Midbrain (tissue), 1 donor: ENCODE results near the gene CHMP2B.

ENCODE experiments used
- DNase-seq: peaks from one replicate; lab custom pipeline; 2025; lab: John Stamatoyannopoulos, UW

CHMP2B gene, protein sequence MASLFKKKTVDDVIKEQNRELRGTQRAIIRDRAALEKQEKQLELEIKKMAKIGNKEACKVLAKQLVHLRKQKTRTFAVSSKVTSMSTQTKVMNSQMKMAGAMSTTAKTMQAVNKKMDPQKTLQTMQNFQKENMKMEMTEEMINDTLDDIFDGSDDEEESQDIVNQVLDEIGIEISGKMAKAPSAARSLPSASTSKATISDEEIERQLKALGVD

GRCh38 chr3:87227104-87227834, at the start of gene CHMP2B:
TSS of gene CHMP2B (plus strand) at chr3:87227309. CDS start at chr3:87227523, 214 bp downstream.
- DNase-seq, result peak; percentile 96

GRCh38 chr3:87179642-87180041, 47.5 kb upstream of the CHMP2B start:
- DNase-seq, result no peak

DNA sequence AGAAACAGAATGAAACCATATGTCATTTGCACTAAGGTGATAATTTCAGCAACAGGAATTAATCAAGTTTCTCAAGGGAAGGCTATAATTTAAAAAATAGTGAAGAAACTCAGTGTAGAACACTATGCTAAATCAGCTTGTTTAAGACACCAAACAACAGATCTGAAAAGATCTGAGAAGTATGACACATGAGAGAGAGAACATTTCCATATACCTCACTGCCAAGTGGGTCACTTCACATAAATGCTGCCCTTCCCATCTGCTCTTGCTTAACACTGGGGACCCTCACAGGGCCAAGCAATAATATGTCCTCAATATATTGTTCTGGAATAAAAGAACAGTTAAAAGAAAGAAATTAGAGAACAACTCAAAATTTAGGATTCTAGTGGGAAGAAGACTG, 45.6 kb upstream of the CHMP2B start:
- no peak for DNase-seq

- no peak for DNase-seq
Observed at GRCh38 chr3:87182023-87182422, 45.1 kb upstream of the CHMP2B start.

- no peak for DNase-seq
Observed at GRCh38 chr3:87186608-87187159, 40.4 kb upstream of the CHMP2B start.

DNA sequence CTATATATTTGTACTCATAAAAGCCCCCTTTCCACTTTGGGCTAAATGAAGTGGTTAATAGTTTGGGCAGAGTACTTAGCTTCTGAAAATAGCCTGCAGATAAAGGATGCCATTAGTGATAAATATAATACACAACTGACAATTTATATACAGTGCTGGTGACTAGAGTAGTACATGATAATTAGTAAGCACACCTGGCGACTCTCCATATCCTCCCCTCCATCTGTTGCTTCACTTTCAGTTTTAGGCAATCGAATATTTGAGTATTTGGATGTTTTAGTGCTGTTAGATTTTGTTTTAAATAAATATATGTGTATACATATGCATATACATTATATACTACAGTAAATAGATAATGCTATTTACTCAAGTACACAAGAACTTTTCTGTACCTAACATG, 35.9 kb upstream of the CHMP2B start:
- DNase-seq, result no peak

DNA sequence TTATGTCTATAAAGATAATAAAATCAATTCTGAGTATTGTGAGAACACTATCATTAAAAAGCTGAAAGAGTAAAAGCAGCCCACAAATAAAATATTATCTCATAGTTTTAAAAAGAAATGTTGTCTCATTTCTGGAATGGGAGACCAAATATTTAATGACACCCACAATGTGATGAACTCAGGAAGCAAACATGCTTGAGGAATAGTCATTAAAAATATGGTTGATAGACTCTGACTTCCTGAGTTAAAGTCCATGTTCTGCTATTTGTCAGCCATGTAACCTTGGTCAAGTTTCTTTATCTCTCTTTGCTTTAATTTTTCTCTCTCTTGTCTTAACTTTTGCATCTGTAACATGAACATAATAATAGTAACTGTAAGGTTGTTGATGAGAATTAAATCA, 35.5 kb upstream of the CHMP2B start:
- DNase-seq, result no peak

GRCh38 chr3:87196879-87197278, 30.2 kb upstream of the CHMP2B start:
- DNase-seq, result no peak

GRCh38 chr3:87197531-87197930, 29.6 kb upstream of the CHMP2B start:
- DNase-seq, result no peak

- DNase-seq, result no peak
Observed at GRCh38 chr3:87198774-87199173, 28.3 kb upstream of the CHMP2B start.

DNA sequence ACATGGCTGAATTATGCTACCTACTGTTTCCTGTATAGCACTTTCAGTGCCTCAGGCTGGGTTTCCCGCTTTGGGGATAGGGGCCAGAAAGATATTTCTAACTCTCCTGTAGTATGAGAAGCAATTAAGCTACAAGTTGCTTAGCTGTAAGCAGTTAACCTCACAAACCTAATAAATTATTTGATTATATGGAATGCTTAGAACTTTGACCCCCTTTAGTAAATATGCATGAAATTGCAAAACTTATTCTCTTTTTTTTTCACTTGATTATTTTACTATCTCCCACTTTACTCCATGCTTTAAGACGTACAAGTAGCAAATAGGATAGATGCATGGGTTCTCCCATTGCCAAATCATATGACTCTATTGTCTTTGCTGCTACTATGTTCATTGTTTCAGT, 27.5 kb upstream of the CHMP2B start:
- DNase-seq, result no peak

GRCh38 chr3:87200060-87200647, 27.0 kb upstream of the CHMP2B start:
- DNase-seq, result no peak

GRCh38 chr3:87201727-87202126, 25.4 kb upstream of the CHMP2B start:
- DNase-seq, result no peak

DNA sequence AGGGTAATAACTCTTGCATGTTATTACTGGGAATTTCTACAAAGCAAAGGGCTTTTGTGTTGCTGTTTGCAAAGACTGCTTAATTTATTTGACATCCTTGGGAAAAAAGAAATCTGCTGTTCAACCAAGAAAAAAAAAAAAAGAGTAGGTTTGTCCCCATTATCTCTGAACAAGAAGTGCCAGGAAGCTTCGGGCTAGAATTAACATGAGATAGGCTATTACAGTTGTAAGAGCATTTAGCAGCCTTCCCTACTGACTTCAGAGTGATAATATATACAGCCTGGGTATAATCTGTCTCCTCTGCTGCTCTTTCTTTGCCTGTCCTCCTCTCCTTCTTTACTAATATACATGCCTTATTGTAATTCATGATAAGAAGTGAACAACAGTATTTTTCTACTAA, 23.3 kb upstream of the CHMP2B start:
- no peak for DNase-seq

- no peak for DNase-seq
Observed at GRCh38 chr3:87206070-87206469, 21.0 kb upstream of the CHMP2B start.

- no peak for DNase-seq
Observed at GRCh38 chr3:87206635-87207034, 20.5 kb upstream of the CHMP2B start.

DNA sequence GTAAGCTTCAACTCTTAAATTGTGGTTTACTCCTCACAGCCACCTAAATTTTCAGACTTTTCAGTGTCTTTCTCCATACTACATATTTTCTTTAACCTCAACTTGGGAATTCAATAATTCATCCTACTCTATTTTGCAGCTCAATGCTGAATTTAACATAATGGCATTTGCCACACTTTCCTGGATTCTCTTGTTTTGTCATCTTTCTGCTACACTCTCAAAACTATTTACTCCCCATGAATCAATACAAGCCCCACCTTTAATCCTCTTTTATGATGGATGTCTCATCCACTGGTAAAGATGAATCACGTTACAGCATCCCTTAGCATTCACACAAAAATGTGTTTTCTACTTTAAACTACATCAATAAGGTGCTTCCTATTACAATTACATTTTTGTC, 19.6 kb upstream of the CHMP2B start:
- no peak for DNase-seq

- DNase-seq, result no peak
Observed at GRCh38 chr3:87209111-87209510, 18.0 kb upstream of the CHMP2B start.

DNA sequence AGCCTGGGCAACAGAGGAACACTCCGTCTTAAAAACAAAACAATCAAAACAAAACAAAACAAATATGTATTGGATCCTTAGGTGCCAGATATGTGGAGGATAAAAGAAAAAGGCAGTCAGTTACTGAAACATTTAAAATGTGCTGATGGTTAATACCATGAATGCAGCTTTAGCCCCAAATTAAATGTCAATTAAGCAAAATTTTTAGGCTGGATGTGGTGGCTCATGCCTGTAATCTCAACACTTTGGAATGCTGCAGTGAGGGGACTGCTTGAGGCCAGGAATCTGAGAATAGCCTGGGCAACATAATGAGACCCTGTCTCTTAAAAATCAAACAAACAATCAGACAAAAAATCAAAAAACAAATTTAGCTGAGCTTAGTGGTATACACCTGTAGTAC, 8.5 kb upstream of the CHMP2B start:
- DNase-seq, result no peak

GRCh38 chr3:87219611-87220010, 7.5 kb upstream of the CHMP2B start:
- no peak for DNase-seq

- DNase-seq, result peak; percentile 25
Observed at GRCh38 chr3:87225659-87226058, 1.4 kb upstream of the CHMP2B start.

DNA sequence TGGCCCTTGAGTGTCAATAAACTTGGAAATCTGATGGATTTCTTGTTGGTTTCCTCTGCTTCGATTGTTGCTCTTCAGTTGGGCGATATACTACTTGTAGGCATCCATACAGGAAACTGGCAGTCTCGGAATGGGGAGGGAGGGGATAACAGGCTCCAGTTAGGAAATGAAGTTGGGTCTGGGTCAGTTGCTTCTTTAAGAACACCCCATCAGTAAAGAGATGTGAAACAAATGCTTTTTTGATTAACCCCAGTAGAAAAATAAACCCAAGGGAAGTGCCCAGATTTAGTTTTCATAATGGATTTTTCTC, 681 bp downstream of the CHMP2B start:
- DNase-seq, result no peak

DNA sequence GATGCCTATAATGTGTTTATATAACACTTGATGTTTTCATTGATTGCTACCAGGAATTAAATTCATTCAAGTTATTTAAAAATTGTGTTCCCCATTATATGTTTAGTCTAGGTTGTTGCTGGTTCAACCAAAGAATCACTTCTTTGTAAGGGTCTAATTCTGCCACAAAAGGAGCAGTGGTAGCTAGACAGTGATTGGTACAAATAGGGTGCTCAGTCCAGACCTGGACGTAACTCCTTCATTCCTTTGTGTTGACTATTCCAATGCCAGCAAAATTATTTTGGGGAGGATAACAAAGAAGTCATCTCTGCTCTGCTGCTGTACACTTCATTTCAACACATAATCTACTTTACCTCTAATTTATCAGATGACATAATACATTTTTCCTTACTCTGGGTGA, 1.2 kb downstream of the CHMP2B start:
- no peak for DNase-seq
